Inferior parietal cortex (tissue), 1 donor: Measurements from ENCODE around the gene ADAMTS13.
"Not testable (repeated sequence)": the region's sequence is repeated elsewhere in the genome, so short reads cannot be mapped to it uniquely, and the experiment has no call there.

Experiments used
- DNase-seq: peaks from one replicate; pipeline ENCODE4 v3.0.0-alpha.2; 2016; ENCODE audit errors: extremely low spot score

ADAMTS13 gene

DNA sequence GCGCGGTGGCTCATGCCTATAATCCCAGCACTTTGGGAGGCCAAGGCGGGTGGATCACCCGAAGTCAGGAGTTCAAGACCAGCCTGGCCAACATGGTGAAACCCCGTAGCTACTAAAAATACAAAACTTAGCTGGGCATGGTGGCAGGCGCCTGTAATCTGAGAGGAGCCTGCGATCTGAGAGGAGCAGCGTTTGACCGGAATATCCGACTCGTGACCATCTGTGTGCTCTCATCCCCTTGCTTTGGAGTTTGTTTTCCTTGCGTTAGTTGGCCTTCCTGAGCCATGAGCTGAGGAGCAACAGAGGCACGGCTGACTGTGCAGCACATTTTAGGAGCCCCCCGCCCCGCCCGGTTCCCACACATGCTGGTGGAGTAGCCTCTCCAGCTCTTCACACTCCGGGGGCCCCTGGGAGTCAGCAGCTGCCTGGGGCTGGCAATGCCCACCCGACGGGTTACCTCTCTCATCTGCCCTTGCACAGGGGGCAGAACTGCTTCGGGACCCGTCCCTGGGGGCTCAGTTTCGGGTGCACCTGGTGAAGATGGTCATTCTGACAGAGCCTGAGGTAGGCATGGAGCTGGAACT, 3.0 kb downstream of the ADAMTS13 start:
- no peak for DNase-seq

DNA sequence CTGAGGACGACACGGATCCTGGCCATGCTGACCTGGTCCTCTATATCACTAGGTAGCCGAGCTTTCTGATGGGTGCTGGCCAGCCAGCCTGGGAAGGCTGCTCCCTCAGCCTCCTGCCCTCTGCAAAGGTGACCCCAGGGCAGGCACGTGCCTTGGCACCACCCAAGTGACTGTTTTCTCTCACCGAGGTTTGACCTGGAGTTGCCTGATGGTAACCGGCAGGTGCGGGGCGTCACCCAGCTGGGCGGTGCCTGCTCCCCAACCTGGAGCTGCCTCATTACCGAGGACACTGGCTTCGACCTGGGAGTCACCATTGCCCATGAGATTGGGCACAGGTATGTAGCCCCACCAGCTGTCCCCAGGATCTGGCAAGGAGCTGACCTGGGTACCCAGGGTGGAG, 3.8 kb downstream of the ADAMTS13 start:
- no peak for DNase-seq

- no peak for DNase-seq
Observed at GRCh38 chr9:133427658-133428348, 5.6 kb downstream of the ADAMTS13 start.

GRCh38 chr9:133428617-133429101, 6.5 kb downstream of the ADAMTS13 start:
- no peak for DNase-seq

DNA sequence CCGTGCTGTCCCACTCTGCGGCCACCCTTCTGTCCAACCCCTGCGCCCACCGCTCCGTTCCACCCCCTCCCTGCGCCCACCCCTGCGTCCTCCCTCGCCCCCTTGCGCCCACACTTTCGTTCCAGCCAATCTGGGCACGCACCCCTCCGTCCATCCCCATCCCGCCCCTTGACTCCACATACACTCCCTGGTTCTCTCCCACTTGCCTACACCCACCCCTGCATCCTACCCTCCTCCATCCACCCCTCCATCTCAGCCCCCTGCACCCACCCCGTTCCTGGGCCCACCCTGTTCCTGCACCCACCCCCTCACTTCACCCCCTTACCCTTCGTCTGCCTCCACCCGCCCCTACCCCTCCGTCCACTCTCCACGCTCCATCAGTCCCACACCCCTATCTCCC, 7.0 kb downstream of the ADAMTS13 start:
- no peak for DNase-seq

- no peak for DNase-seq
Observed at GRCh38 chr9:133429641-133430161, 7.5 kb downstream of the ADAMTS13 start.

GRCh38 chr9:133430244-133430643, 8.1 kb downstream of the ADAMTS13 start:
- no peak for DNase-seq

- no peak for DNase-seq
Observed at GRCh38 chr9:133433351-133433843, 11.2 kb downstream of the ADAMTS13 start.

GRCh38 chr9:133436681-133437080, 14.5 kb downstream of the ADAMTS13 start:
- DNase-seq = no peak

DNA sequence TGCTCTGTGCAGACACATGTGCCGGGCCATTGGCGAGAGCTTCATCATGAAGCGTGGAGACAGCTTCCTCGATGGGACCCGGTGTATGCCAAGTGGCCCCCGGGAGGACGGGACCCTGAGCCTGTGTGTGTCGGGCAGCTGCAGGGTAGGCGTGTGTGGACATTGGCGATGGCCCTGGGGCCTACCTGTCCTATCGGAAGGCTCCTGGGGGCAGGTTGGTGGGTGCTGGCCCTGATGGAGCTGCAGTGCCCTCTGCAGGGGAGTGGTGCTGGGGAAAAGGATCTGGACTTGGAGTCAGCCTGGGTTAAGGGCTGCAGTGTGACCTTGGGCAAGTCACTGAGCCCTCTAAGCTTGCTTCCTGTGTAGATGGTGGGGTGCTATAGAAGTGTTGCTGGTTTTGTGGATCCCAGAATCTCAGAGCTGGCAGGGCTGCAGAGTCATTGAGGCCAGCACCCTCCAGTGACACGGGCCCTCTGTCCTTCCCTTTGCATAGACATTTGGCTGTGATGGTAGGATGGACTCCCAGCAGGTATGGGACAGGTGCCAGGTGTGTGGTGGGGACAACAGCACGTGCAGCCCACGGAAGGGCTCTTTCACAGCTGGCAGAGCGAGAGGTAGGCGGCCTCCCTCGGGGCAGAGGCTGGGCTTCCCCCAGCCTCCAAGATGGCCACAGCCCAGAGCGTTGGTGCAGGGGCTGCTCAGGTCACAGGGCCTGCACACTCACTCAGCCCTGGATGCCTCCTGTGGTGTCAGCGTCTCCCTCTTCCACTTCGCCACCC, 15.8 kb downstream of the ADAMTS13 start:
- DNase-seq = no peak

DNA sequence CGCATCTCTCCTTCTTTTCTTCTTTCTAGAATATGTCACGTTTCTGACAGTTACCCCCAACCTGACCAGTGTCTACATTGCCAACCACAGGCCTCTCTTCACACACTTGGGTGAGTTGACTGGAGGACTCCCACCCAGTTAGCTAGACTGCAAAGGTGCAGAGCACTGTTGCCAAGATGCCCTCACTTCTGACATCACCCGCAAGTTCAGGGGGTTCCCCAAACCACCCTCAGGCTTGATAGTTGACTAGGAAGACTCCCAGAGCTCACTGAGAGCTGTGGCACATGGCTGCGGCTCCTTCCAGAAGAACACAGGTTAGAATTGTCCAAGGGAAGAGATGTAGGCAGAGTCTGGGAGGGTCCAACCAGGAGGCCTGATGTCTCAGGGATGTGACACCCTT, 17.2 kb downstream of the ADAMTS13 start:
- no peak for DNase-seq

- DNase-seq = no peak
Observed at GRCh38 chr9:133440874-133441273, 18.7 kb downstream of the ADAMTS13 start.

DNA sequence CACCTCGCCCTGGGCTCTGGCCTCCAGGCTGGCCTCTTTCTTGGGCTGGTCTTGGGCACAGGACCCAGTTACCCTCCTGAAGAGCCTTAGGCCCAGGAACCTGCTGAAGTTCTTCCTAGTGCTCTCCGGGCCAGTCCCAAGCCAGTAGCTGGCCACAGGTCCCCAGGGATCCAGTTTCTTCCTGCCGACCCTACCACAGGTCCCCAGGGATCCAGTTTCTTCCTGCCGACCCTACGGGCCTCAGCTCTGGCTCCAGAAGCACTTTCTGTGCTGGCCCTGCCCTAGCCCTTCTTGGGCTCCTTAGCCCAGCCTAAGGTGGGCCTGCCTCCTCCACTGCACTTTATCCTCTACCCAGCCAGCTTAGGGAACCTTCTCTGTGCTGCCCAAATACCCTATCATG, 19.4 kb downstream of the ADAMTS13 start:
- DNase-seq = no peak

- no peak for DNase-seq
Observed at GRCh38 chr9:133443248-133443647, 21.1 kb downstream of the ADAMTS13 start.

DNA sequence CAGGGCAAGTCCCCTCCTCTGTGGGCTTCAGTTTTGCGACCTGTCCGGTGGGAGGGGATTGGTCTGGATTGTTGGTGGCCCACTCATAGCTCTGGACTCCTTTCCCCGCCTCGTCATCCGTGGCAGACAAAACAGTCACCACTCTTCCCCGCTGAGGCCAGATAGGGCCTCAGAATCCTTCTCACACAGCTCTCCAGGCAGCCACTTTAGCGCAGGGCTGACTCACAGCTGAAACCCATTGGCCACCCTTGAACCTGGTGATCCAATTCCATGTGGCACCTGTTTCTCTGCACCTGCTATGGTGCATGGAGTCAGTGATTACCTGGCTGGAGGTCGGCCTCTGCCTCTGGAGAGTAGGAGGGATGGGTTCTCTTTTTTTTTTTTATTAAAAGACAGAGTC, 21.8 kb downstream of the ADAMTS13 start:
- no peak for DNase-seq

DNA sequence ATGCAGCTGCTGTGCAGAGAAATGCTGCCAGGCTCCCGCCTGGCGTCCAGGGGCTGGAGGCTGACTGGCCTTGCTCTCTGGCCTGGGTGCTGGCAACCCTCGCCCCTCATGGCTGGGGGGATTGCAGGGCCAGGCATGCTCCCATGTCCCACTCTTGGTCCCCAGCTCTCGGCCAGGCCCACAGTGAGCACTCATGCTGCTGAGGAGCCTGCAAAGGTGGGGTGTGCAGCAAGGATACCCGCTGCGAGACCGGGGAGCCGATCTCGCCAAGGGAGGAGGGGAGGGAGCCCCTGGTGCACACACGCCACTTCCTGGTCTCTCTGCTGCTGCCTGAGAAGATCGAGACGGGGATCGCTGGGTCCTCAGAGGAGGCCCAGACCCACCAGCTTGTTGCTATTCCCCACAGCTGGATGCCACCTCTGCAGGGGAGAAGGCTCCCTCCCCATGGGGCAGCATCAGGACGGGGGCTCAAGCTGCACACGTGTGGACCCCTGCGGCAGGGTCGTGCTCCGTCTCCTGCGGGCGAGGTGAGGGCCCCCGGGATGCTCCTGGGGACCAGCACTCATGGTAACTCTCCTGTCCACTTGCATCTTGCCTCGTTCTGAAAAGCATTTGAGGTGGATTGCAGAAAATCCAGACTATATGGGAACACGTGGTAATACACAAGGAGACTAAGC, 23.3 kb downstream of the ADAMTS13 start:
- DNase-seq = no peak

- no peak for DNase-seq
Observed at GRCh38 chr9:133448487-133448972, 26.4 kb downstream of the ADAMTS13 start.

- no peak for DNase-seq
Observed at GRCh38 chr9:133449760-133450159, 27.6 kb downstream of the ADAMTS13 start.

- not testable (repeated sequence) for DNase-seq
Observed at GRCh38 chr9:133451865-133452264, 29.7 kb downstream of the ADAMTS13 start.

DNA sequence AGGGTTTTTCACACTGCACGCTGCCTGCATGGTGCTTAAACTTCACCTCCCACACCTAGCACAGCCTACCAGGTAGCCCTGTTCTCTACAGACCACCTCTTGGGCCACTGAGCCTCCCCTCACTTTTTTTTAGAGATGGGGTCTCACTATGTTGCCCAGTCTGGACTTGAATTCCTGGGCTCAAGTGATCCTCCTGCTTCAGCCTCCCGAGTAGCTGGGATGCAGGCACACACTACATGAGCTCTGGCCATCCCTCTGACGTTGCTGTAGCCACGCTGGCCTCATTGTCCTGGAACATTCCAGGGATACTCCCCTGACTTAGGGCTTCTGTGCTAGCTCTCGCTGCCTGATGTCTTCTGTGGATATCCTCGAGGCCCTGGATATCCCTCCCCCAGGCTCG, 30.4 kb downstream of the ADAMTS13 start:
- DNase-seq = no peak

- no peak for DNase-seq
Observed at GRCh38 chr9:133453651-133454050, 31.5 kb downstream of the ADAMTS13 start.

GRCh38 chr9:133454325-133454724, 32.2 kb downstream of the ADAMTS13 start:
- no peak for DNase-seq
